HG03095 (cell line): ENCODE measurements around the gene MAML1.
"Not testable (repeated sequence)": the region's sequence is repeated elsewhere in the genome, so short reads cannot be mapped to it uniquely, and the experiment has no call there.

ENCODE experiments used
- ATAC-seq: cut with Tn5 transposase; IDR thresholded peaks from one replicate; pipeline ENCODE4 v1.9.1; 2021; ENCODE audit warnings: moderate library complexity; ENCODE audit not compliant: unreplicated experiment

The MAML1 gene

DNA sequence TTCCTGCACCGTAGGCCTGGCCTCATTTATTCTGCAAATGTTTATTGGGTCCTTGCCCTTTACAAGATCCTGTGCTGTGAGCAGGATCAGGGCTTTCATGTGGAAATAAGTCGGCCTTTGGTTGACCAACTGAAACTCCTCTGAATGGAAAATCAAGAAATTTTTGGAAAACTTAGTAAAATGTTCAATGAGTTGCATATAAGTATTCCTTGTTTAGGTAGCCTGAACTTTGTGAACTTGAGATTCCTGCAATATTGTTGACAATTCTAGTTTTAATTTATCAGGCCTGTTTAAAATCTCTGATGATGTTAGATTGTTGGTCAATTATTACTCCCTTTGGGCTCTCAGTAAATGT, 1.1 kb downstream of the MAML1 start:
- ATAC-seq = no peak

DNA sequence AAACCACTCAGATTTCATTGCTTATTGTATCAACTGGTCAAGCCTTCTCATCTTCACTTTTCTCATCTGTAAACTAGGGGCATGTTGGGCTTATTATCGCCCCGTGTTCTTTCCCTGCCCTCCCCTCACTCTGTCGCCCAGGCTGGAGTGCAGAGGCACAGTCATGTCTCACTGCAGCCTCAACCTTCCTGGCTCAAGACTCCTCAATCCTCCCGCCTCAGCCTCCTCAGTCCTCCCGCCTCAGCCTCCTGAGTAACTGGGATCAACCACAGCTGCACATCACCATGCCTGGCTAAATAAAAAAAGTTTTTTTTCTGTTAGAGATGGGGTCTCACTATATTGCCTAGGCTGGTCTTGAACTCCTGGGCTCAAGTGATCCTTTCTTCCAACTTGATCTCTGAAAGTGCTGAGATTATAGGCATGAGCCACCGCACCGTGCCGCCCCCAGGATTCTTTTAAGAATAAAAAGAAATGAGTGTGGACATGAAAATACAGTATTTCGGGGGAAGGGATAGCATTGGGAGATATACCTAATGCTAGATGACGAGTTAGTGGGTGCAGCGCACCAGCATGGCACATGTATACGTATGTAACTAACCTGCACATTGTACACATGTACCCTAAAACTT, 2.0 kb downstream of the MAML1 start:
- ATAC-seq = no peak

DNA sequence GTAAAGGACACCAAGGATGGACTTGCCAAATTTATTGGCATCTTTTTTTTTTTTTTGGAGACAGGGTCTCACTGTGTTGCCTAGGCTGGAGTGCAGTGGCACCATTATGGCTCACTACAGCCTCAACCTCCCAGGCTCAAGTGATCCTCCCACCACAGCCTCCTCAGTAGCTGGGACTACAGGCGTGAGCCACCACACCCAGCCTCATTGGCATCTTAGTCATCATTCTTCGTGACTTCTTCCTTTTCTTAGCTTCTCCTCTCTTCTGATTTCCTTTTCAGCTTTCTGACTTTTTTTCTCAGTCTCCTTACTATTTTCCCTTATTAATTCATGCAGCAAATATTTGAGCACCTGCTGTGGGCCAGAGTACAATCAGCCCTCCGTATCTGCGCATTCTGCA, 6.1 kb downstream of the MAML1 start:
- no peak for ATAC-seq

DNA sequence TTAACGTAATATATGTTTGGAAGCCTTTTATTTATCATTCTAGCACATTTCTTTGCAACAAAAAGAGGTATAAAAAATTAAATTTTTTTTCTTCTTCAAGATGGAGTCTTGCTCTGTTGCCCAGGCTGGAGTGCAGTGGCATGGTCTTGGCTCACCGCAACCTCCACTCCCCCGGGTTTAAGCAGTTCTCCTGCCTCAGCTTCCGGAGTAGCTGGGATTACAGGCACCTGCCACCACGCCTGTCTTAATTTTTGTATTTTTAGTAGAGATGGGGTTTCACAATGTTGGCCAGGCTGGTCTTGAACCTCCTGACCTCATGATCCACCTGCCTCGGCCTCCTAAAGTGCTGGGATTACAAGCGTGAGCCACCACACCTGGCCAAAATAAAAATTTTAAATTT, 11.5 kb downstream of the MAML1 start:
- ATAC-seq = not testable (repeated sequence)

DNA sequence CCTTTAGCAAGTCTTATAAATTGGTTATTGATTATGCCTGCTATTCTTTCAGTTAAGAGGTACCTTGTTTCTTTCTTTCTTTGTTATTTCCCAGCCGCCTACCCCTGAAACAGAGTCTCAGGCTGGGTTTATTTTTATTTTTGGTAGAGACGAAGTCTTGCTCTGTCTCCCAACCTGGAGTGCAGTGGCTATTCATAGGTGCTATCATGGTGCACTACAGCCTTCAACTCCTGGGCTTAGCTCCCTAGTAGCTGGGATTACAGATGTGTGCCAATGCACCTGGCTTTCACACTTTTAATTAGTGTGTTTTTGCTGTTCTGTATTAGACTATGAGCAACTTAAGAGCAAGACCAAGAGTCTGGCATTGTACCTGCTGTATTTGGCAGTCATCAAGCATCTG, 14.2 kb downstream of the MAML1 start:
- ATAC-seq = no peak

DNA sequence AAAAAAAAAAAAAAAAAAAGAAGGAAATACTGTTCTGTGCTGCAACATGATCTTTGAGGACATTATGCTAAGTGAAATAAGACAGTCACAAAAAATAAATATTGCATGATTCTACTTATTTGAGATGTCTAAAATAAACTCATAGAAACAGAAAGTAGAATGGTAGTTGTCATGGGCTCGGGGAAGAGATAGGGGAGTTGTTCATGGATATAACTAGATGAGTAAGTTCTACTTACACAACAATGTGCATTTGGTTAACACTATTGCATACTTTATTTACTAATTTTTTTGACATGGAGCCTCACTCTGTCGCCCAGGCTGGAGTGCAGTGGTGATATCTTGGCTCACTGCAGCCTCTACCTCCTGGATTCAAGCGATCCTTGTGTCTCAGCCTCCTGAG, 15.2 kb downstream of the MAML1 start:
- ATAC-seq = no peak

DNA sequence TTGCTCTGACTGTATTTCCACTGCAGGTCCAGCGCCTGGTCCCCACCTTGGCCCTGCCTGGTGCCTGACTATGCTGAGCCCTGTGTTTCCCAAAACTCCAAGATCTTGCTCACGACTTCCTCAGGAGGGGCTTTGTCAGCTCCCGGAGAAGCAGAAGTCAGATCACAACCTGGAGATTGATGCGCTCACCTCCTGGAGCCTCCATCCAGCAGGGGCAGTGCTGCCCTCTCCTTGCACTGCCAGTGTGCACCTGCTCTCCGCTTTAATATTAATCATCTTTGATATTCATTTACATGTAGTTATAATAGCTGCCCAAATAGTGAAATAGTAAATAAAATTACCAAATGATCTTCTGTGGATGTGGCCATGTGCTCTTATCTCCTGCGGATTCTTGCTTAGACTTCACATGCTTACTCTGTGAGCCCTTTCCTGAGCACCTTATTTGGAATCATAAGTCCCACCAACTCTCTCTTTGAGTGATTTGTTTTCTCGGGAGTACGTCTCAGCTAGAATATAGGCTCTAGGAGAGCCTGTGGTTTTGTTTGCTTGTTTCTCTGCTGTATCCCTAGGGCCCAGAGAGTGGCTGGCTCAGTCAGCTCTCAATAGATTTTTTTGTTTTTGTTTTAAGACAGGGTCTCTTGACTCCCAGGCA, 17.4 kb downstream of the MAML1 start:
- ATAC-seq = no peak

DNA sequence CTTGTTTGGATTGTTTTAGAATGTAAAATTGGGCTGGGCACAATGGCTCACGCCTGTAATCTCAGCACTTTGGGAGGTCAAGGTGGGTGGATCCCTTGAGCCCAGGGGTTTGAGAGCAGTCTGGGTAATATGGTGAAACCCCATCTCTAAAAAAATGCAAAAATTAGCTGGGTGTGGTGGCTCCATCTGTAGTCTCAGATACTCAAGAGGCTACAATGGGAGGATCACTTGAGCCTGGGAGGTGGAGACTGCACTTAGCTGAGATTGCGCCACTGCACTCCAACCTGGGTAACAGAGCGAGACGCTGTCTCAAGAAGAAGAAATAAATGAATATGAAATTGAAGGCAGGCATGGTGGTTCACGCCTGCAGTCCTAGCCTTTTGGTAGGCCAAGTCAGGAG, 21.3 kb downstream of the MAML1 start:
- no peak for ATAC-seq

DNA sequence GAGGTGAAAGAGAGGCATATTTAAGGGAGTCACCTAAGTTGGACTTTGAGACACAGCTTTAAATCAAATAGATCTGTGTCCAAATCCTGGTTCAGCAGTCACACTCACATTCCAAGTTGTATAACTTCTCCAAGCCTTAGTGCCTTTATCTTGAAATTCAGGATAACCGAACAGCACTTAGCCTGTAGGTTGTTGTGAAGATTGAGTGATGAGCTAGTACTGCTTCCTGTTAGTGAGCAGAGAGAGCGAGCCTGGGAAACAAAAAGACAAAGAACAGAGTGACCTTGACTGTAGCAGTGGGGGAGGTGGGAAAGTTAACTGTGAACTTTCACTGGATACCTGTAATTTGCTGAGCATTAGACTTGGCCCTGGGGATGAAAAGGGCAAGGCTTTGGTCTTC, 22.4 kb downstream of the MAML1 start:
- ATAC-seq = no peak

DNA sequence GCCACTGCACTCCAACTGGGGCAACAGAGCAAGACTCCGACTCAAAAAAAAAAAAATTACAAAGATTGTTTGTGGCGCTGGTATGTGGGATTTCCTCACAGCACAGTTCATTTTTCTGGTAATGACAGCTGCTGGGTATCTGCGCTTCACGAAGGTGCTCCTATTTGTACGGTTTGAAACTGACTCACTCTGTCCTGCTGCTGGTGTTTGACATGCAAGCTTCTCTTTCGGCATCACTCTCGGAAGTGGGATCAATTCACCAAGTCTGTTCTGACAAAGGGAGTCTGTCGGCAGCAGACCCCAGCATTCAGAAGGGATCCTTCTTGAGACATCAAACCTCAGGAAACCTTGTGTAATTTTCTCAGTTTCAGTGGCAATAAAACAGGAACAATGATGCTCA, 26.3 kb downstream of the MAML1 start:
- no peak for ATAC-seq

DNA sequence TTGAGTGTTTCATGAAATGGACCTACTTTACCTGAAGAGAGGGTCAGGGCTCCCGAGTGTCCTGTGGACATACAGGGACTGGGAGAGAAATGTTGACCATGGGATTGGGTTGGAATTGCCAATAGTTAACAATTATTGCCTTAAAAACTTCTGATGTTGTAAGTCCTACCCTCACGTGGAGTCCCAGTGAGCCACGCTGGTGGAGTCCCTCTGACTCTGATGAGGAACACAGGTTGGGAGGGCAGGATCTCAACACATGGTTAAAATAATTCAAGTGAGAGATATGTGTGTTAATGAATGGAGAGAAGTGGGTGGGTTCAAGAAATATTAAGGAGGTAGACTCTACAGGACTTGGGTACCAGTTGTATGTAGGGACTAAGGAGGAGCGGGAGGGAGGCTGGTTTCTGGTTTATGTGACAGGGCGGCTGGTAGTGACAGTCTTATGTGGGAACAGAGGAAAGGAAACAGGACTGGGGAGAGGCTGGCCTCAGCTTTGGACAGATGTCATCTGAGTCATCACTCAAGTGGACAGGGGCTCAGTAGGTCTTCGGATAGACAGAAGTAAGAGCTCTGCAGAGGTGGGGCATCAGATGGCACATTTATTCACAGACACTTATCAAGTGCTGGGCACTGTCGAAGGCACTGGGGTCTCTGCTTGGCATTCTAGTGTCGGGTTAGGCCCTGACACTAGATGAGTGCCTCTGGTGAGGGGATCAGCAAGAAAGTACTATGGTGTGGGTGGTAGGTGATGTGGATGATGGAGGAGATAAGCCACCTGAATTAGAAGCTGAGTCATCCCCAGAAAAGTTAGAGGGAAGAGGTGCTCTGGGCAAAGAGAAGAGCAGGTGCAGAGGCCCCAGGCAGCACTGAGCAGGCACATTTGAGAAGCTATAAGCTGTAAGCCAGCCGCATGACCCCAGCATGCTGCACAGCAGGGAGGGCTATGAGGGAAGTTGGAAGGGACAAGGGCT, 27.2 kb downstream of the MAML1 start:
- ATAC-seq = peak; percentile 54

DNA sequence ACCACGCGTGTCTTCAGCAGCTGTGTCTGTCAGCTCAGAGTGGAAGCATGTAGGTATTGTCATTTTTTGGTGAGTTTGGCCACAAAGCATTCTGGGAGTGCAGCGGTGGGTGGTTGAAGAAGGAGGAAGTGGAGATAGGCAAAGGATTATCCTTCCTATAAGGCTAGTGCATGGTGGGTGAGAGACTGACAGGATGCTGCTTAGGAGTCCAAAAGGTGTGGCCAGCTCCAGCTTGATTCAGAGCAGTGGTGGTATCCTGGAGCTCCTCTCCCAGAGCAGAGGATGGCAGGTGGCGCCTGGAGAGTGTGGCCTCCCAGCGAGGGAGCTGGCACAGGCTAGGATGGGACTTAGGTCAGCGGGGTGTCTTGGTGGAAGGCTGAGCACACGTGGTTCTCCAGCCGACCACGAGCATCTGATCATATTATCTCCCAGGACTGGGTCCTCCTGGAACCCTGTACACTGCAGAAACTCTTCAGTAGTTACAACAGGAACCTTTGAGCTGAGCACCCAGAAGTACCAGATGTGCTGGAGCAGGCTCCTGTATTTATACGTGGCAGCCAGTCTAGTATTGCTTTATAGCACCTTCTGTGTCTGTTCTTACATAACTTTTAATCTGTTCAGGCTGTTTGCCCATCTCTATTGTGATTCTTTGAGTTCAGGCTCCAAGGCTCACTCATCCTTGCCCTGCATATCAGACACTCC, 29.6 kb downstream of the MAML1 start:
- ATAC-seq = no peak

DNA sequence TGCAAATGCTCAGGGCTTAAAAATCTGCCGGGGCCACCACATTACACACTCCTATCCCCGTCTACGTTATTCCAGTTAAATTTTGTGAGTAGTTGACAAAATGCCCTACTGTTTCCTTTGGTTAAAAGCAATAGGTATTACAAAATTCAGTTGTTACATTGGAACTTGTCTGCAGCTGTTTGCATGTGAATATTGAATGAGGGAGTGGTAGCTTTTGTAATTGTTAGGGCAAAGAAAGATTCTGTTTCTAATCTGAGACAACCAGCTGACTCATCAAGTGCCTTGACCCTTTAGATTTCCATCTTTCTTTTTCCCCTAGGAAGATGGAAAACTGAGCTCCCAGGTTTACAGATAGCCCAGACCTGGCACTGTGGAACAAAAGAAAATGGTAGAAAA, 30.2 kb downstream of the MAML1 start:
- ATAC-seq = no peak

DNA sequence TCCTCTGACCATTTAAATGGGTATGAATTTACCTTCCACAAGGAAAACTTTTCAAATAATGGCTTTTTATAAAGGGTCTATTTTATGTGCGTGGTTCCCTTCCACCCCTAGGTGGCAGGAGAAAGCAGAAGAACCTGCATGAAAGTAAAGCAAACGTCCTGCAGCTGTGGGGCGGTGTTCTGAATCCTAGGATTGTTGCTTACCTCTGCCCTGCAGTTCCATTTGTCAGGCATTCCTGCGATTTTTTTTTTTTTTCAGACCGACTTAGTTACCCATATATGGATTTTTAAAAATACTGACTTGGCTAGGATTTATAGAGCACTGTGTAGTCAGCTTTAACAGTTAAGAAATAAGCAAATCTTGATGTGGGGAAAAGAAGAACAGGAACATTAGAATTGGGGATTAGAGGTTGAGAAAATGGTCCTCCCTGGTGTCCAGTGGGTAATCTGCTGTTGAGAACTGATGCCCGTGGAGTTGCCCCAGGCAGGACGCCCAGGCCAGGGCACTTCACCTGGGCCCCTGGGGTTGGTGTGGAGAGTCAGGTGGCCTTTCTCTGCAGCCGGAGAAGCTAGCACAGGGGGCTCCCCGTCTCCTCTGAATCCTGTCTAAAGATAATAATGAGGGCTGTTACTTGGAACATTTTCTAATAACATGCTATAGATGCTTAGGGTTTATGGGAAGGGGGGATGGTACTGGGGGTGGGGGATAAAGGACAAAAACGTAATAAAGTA, 30.8 kb downstream of the MAML1 start:
- ATAC-seq = no peak

DNA sequence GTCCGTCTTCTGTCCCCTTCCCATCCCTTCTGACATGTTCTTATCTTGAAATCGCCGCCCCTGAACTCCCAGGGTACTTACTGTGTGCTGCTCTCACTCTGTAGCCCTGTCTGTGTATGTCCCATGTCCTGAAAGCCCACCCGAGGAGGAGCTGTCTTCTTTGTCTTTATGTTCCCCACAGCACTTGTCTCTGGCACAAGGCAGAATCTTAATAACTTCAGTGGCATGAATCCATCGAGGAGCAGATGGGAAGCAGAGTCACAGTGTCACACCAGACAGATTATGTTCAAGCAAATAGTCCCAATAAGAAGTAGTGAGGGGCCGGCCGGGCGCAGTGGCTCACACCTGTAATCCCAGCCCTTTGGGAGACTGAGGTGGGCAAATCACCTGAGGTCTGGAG, 31.4 kb downstream of the MAML1 start:
- ATAC-seq = no peak

DNA sequence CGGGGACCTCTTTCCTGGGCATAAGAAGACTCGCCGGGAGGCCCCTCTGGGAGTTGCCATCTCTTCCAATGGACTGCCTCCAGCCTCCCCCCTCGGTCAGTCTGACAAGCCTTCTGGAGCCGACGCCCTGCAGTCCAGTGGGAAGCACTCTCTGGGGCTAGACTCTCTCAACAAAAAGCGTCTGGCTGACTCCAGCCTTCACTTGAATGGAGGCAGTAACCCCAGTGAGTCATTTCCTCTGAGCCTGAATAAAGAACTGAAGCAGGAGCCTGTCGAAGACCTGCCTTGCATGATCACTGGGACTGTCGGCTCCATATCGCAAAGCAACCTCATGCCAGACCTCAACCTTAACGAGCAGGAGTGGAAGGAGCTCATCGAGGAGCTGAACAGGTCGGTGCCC, 32.8 kb downstream of the MAML1 start:
- ATAC-seq = no peak

DNA sequence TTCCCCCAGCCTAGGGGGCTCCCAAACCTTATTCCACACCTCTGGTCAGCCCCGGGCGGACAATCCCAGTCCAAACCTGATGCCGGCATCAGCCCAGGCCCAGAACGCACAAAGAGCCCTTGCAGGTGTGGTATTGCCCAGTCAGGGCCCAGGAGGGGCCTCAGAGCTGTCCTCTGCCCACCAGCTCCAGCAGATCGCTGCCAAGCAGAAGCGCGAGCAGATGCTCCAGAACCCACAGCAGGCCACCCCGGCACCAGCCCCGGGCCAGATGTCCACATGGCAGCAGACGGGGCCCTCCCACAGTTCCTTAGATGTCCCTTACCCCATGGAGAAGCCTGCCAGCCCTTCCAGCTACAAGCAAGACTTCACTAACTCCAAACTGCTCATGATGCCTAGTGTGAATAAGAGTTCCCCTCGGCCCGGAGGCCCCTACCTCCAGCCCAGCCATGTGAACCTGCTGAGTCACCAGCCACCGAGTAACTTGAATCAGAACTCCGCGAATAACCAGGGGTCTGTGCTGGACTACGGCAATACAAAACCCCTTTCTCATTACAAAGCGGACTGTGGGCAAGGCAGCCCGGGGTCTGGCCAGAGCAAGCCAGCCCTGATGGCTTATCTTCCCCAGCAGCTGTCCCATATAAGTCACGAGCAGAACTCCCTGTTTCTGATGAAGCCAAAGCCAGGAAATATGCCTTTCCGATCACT, 33.6 kb downstream of the MAML1 start:
- ATAC-seq = no peak

DNA sequence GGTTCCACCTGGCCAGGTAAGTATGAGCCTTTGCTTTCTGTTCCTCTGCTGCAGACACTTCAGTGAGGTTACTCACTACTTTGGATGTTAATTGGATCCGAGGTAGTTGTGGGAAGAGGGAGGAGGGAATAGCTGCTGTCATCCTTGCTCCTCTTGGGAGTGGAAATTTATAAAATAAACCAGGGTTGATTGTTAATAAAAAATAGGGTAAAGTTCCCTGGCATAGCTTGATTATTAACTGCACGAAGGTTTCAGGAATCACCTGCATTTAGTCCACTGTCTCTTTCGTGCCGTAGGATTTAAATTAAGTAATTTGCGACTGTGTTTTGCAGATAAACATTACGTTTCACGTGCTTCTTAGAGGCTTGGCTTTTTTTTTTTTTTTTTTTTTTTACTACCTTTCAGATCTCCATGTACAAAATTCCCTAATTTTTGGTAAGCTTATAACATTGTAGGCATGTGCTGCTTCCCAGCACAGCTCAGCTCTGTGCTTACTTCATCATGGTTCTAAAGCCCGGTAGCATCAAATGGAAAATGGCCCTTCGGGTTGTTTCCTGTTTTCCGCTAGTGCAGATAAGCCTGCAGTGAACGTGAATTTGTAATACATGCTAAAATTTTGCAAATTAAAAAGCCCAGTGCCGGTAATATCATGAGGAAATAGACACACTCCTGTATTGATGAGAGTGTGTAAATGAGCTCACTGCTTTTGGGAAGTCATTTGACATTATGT, 34.3 kb downstream of the MAML1 start:
- no peak for ATAC-seq

DNA sequence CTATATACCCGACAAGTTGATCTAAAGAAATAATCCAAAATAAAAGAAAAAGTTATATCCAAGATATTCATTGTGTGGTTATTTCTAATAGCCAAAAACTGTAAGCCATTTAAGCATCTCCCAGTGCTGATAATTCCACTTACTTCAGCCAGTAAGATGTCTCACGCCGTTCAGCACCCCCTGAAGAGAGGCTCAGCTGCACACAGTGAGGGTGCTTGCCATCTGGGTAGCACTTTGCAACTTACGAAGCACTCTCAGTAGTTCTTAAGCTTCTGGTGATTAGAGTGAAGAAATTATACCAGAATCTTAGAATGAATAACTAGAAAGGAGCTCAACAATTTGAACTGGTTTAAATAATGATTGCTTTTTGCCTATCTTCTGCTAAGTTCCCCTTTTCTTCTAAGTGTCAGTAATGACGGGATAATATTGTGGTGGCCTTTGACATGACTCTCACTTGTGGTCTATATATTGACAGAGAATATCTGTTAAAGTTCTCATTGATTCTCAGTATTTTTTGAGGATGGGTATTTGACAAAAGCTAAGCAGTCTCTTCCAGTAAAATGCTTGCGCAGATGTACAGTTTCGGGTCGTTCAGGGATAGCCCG, 35.0 kb downstream of the MAML1 start:
- no peak for ATAC-seq
